HG03103 (cell line): ENCODE data around the gene PARVB.

Source experiments
- ATAC-seq: cut with Tn5 transposase; IDR thresholded peaks from one replicate; pipeline ENCODE4 v1.9.1; 2021; ENCODE audit warnings: low read depth; ENCODE audit not compliant: unreplicated experiment

Gene PARVB

GRCh38 chr22:44128958-44129618, 105.0 kb downstream of the PARVB start:
- ATAC-seq: no peak

GRCh38 chr22:44129619-44129976, 105.5 kb downstream of the PARVB start:
- ATAC-seq: no peak

GRCh38 chr22:44130076-44130711, 106.1 kb downstream of the PARVB start:
- ATAC-seq: no peak

- ATAC-seq: no peak
Measured at GRCh38 chr22:44131412-44131811, 107.3 kb downstream of the PARVB start.

- ATAC-seq: no peak
Measured at GRCh38 chr22:44131989-44132685, 108.0 kb downstream of the PARVB start.

- ATAC-seq: no peak
Measured at GRCh38 chr22:44132724-44133123, 108.6 kb downstream of the PARVB start.

- ATAC-seq: no peak
Measured at GRCh38 chr22:44133161-44133560, 109.1 kb downstream of the PARVB start.

GRCh38 chr22:44133901-44134571, 109.9 kb downstream of the PARVB start:
- ATAC-seq: no peak

GRCh38 chr22:44136112-44136511, 112.0 kb downstream of the PARVB start:
- ATAC-seq: no peak

GRCh38 chr22:44136786-44137185, 112.7 kb downstream of the PARVB start:
- no peak for ATAC-seq

- no peak for ATAC-seq
Measured at GRCh38 chr22:44137415-44137814, 113.3 kb downstream of the PARVB start.

- no peak for ATAC-seq
Measured at GRCh38 chr22:44139773-44140172, 115.7 kb downstream of the PARVB start.

GRCh38 chr22:44142421-44143104, 118.5 kb downstream of the PARVB start:
- no peak for ATAC-seq

GRCh38 chr22:44143105-44143474, 119.0 kb downstream of the PARVB start:
- no peak for ATAC-seq

GRCh38 chr22:44143579-44143978, 119.5 kb downstream of the PARVB start:
- no peak for ATAC-seq

- ATAC-seq: no peak
Measured at GRCh38 chr22:44144046-44144569, 120.0 kb downstream of the PARVB start.

- no peak for ATAC-seq
Measured at GRCh38 chr22:44145544-44145943, 121.4 kb downstream of the PARVB start.

GRCh38 chr22:44146088-44146861, 122.2 kb downstream of the PARVB start:
- no peak for ATAC-seq

GRCh38 chr22:44147008-44147645, 123.0 kb downstream of the PARVB start:
- ATAC-seq: no peak
